Activated T-cell treated with anti-CD3 and anti-CD28 coated beads, Interleukin-2, amount 50 U/mL, for 24 hours (primary cell): ENCODE data around the gene RAB17.

Source experiments
- DNase-seq: peaks from one replicate; pipeline ENCODE4 v3.0.0-alpha.2; 2020
- H3K27ac Mint-ChIP-seq: 2 replicates; pipeline ENCODE4 v1.8.0; 2020; ENCODE audit warnings: mild to moderate bottlenecking, mixed read lengths
- H3K27me3 Mint-ChIP-seq: 2 replicates; pipeline ENCODE4 v1.8.0; 2020; ENCODE audit warnings: mixed read lengths
- H3K36me3 Mint-ChIP-seq: 2 replicates; pipeline ENCODE4 v1.8.0; 2020; ENCODE audit warnings: low read depth, mixed read lengths
- H3K4me1 Mint-ChIP-seq: 2 replicates; pipeline ENCODE4 v1.8.0; 2020; ENCODE audit warnings: low read depth, mixed read lengths
- H3K4me3 Mint-ChIP-seq: 2 replicates; pipeline ENCODE4 v1.8.0; 2020; ENCODE audit warnings: mild to moderate bottlenecking, moderate library complexity, mixed read lengths
- H3K9me3 Mint-ChIP-seq: 2 replicates; pipeline ENCODE4 v1.8.0; 2020; ENCODE audit warnings: mixed read lengths

RAB17 gene

GRCh38 chr2:237555560-237555959, 35.0 kb downstream of the RAB17 start:
- H3K4me1 Mint-ChIP-seq: peaks cover 11% of the 10 kb centered on the region
- H3K36me3 Mint-ChIP-seq: no peaks in the 10 kb centered on the region
- H3K27ac Mint-ChIP-seq: no peak overlapping the region
- peaks cover 11% of the 10 kb centered on the region for H3K9me3 Mint-ChIP-seq
- peaks cover 33% of the 10 kb centered on the region for H3K27me3 Mint-ChIP-seq
- no peak overlapping the region for H3K4me3 Mint-ChIP-seq
- no peak for DNase-seq

- H3K27ac Mint-ChIP-seq: no peak overlapping the region
- H3K27me3 Mint-ChIP-seq: peaks cover 28% of the 10 kb centered on the region
- no peaks in the 10 kb centered on the region for H3K36me3 Mint-ChIP-seq
- peaks cover 11% of the 10 kb centered on the region for H3K9me3 Mint-ChIP-seq
- DNase-seq: no peak
- H3K4me1 Mint-ChIP-seq: peaks cover 11% of the 10 kb centered on the region
- no peak overlapping the region for H3K4me3 Mint-ChIP-seq
These were observed 36.6 kb downstream of the RAB17 start for GRCh38 chr2:237553948-237554347.

- Mint-ChIP-seq H3K4me1 (peaks cover 9% of the 10 kb centered on the region), H3K9me3 (peaks cover 11% of the 10 kb centered on the region), H3K27ac (no peak overlapping the region), H3K27me3 (peaks cover 24% of the 10 kb centered on the region), H3K36me3 (no peaks in the 10 kb centered on the region), H3K4me3 (no peak overlapping the region)
- no peak for DNase-seq
These were observed 37.6 kb downstream of the RAB17 start for GRCh38 chr2:237552908-237553307.

- Mint-ChIP-seq H3K27ac (no peak overlapping the region), H3K27me3 (peaks cover 16% of the 10 kb centered on the region), H3K36me3 (no peaks in the 10 kb centered on the region), H3K9me3 (peaks cover 8% of the 10 kb centered on the region), H3K4me1 (no peaks in the 10 kb centered on the region), H3K4me3 (no peak overlapping the region)
- no peak for DNase-seq
These were observed 39.4 kb downstream of the RAB17 start for GRCh38 chr2:237551071-237551574.

- Mint-ChIP-seq H3K9me3 (peaks cover 4% of the 10 kb centered on the region), H3K4me1 (no peaks in the 10 kb centered on the region), H3K36me3 (no peaks in the 10 kb centered on the region), H3K27ac (no peak overlapping the region), H3K4me3 (no peak overlapping the region), H3K27me3 (peaks cover 14% of the 10 kb centered on the region)
- DNase-seq: no peak
These were observed 40.7 kb downstream of the RAB17 start for GRCh38 chr2:237549643-237550415.

GRCh38 chr2:237549216-237549615, 41.3 kb downstream of the RAB17 start:
- Mint-ChIP-seq H3K36me3 (no peaks in the 10 kb centered on the region), H3K9me3 (peaks cover 4% of the 10 kb centered on the region), H3K4me3 (no peak overlapping the region), H3K27me3 (peaks cover 14% of the 10 kb centered on the region), H3K27ac (no peak overlapping the region), H3K4me1 (no peaks in the 10 kb centered on the region)
- DNase-seq: no peak

- no peak for DNase-seq
- Mint-ChIP-seq H3K4me1 (no peaks in the 10 kb centered on the region), H3K4me3 (no peak overlapping the region), H3K27ac (no peak overlapping the region), H3K36me3 (no peaks in the 10 kb centered on the region), H3K27me3 (peaks cover 5% of the 10 kb centered on the region), H3K9me3 (no peaks in the 10 kb centered on the region)
These were observed 42.6 kb downstream of the RAB17 start for GRCh38 chr2:237547841-237548416.

- Mint-ChIP-seq H3K4me3 (no peak overlapping the region), H3K27ac (no peak overlapping the region), H3K4me1 (no peaks in the 10 kb centered on the region), H3K9me3 (no peaks in the 10 kb centered on the region), H3K36me3 (no peaks in the 10 kb centered on the region), H3K27me3 (peaks cover 5% of the 10 kb centered on the region)
- no peak for DNase-seq
These were observed 43.6 kb downstream of the RAB17 start for GRCh38 chr2:237546876-237547395.

GRCh38 chr2:237546040-237546875, 44.3 kb downstream of the RAB17 start:
- Mint-ChIP-seq H3K27ac (no peak overlapping the region), H3K36me3 (no peaks in the 10 kb centered on the region), H3K4me1 (no peaks in the 10 kb centered on the region), H3K4me3 (no peak overlapping the region), H3K27me3 (peaks cover 5% of the 10 kb centered on the region), H3K9me3 (no peaks in the 10 kb centered on the region)
- DNase-seq: no peak

- no peak overlapping the region for H3K4me3 Mint-ChIP-seq
- H3K36me3 Mint-ChIP-seq: no peaks in the 10 kb centered on the region
- no peak overlapping the region for H3K27ac Mint-ChIP-seq
- H3K27me3 Mint-ChIP-seq: no peaks in the 10 kb centered on the region
- no peak for DNase-seq
- no peaks in the 10 kb centered on the region for H3K4me1 Mint-ChIP-seq
- H3K9me3 Mint-ChIP-seq: no peaks in the 10 kb centered on the region
These were observed 48.4 kb downstream of the RAB17 start for GRCh38 chr2:237542001-237542704.

GRCh38 chr2:237541243-237541642, 49.3 kb downstream of the RAB17 start:
- no peak overlapping the region for H3K4me3 Mint-ChIP-seq
- no peaks in the 10 kb centered on the region for H3K9me3 Mint-ChIP-seq
- H3K27me3 Mint-ChIP-seq: no peaks in the 10 kb centered on the region

GRCh38 chr2:237540823-237541222, 49.7 kb downstream of the RAB17 start:
- no peaks in the 10 kb centered on the region for H3K36me3 Mint-ChIP-seq
- H3K27me3 Mint-ChIP-seq: no peaks in the 10 kb centered on the region
- no peak overlapping the region for H3K4me3 Mint-ChIP-seq
- no peak for DNase-seq
- no peaks in the 10 kb centered on the region for H3K4me1 Mint-ChIP-seq
- H3K9me3 Mint-ChIP-seq: no peaks in the 10 kb centered on the region
- no peak overlapping the region for H3K27ac Mint-ChIP-seq

More at GRCh38 chr2:237541243-237541642, 49.3 kb downstream of the RAB17 start:
- DNase-seq: no peak
- Mint-ChIP-seq H3K4me1 (no peaks in the 10 kb centered on the region), H3K36me3 (no peaks in the 10 kb centered on the region), H3K27ac (no peak overlapping the region)

GRCh38 chr2:237540223-237540775, 50.2 kb downstream of the RAB17 start:
- no peaks in the 10 kb centered on the region for H3K4me1 Mint-ChIP-seq
- no peak for DNase-seq
- H3K36me3 Mint-ChIP-seq: no peaks in the 10 kb centered on the region
- no peaks in the 10 kb centered on the region for H3K9me3 Mint-ChIP-seq
- no peaks in the 10 kb centered on the region for H3K27me3 Mint-ChIP-seq
- H3K27ac Mint-ChIP-seq: no peak overlapping the region
- H3K4me3 Mint-ChIP-seq: no peak overlapping the region

- no peak for DNase-seq
- Mint-ChIP-seq H3K4me3 (no peak overlapping the region), H3K36me3 (no peaks in the 10 kb centered on the region), H3K9me3 (no peaks in the 10 kb centered on the region), H3K27me3 (no peaks in the 10 kb centered on the region), H3K4me1 (no peaks in the 10 kb centered on the region), H3K27ac (no peak overlapping the region)
These were observed 50.9 kb downstream of the RAB17 start for GRCh38 chr2:237539681-237540080.
